ENCODE results near the gene NINJ2. TPM values are rescaled to one million over a fixed set of nuclear protein-coding genes. Genes with fewer than 3 reads are reported as not detected.
A peak's percentile ranks its signal among the peaks of the same experiment; 100 is the strongest.
"Not testable (repeated sequence)": the region's sequence is repeated elsewhere in the genome, so short reads cannot be mapped to it uniquely, and the experiment has no call there.

The NINJ2 gene, protein sequence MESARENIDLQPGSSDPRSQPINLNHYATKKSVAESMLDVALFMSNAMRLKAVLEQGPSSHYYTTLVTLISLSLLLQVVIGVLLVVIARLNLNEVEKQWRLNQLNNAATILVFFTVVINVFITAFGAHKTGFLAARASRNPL
- total RNA-seq: 1 to 10 TPM; 1.1 to 9.1 (median 2.0) TPM
- 1 to 10 TPM; 1.8 to 2.5 (median 2.0) TPM for polyA plus RNA-seq
- long read RNA-seq, donor 1, partial matches to known transcripts: 0 of 2 reads
- long read RNA-seq, donor 1, other reads (novel, unspliced or antisense): 0 of 2 reads
- long read RNA-seq, donor 2, partial matches to known transcripts: 0 of 1 reads
- long read RNA-seq, donor 2, other reads (novel, unspliced or antisense): 0 of 1 reads
- long read RNA-seq, donor 3: 0 reads
- long read RNA-seq, donor 4, partial matches to known transcripts: 0 of 2 reads
- long read RNA-seq, donor 4, other reads (novel, unspliced or antisense): 0 of 2 reads
- long read RNA-seq, donor 5, partial matches to known transcripts: 0 of 2 reads
- long read RNA-seq, donor 5, other reads (novel, unspliced or antisense): 0 of 2 reads
- long read RNA-seq, donor 6, partial matches to known transcripts: 0 of 3 reads
- long read RNA-seq, donor 6, other reads (novel, unspliced or antisense): 0 of 3 reads
- long read RNA-seq, donor 7, partial matches to known transcripts: 0 of 1 reads
- long read RNA-seq, donor 7, other reads (novel, unspliced or antisense): 0 of 1 reads
- long read RNA-seq, donor 8, partial matches to known transcripts: 0 of 1 reads
- long read RNA-seq, donor 8, other reads (novel, unspliced or antisense): 0 of 1 reads
- long read RNA-seq, donor 9: 0 reads
- long read RNA-seq, donor 10: 0 reads

DNA sequence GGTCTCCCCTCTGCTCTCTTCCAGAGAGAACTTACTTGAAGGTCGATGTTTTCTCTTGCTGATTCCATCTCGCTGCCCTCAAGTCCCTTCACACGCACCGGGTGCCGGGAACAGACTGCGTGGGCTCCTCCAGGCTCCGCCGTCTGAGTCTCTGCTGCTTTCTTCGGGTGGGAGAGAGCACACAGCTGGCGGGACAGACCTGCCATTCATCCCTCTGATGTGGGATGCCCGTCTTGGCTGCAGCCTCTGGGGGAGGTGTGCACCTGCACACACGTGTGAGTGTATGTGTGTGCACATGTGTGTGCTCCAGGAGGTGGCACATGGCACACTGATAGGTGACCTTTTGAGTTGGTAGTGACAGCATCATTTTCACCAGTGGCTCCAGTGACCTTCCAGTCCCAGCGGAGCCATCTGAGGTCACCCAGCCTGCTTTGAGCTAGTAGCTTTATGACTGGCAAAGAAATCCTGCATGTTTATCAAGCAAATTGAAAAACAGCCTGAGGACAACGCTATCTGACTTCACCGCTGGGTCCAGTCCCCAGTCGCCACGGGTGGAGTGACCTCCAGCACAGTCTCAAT lies at the start of gene NINJ2:
TSS of gene NINJ2 (minus strand) at position 153 of the 579 bp plus-strand sequence. CDS start at position 68, 85 bp downstream.
- DNase-seq: peak in 4 of 7 donors; percentile 43 to 64 (median 54)
- Histone ChIP-seq H3K27ac (peak within 1 kb of the TSS in 3 of 5 donors; percentile 23 to 38 (median 34)), H3K4me3 (peak within 1 kb of the TSS in 1 of 4 donors; percentile 14), H3K27me3 (no peaks in the 10 kb centered on the region), H3K4me1 (replicated peaks in 1 of 2) (peaks cover 9 to 11% of the 10 kb centered on the region in 2 donors), H3K9me3 (replicated peaks in 1 of 3) (no peaks in the 10 kb centered on the region), H3K36me3 (replicated peaks in 1 of 2) (no peaks in the 10 kb centered on the region)
- 54 to 62% (median 59%) methylated on average over 14 to 17 of the region's 17 CpGs for WGBS, 4 donors
- TF ChIP-seq POLR2A (IDR thresholded peaks at IDR 0.05): peak in 1 of 2 donors; percentile 23
- TF ChIP-seq, protein P1, sequence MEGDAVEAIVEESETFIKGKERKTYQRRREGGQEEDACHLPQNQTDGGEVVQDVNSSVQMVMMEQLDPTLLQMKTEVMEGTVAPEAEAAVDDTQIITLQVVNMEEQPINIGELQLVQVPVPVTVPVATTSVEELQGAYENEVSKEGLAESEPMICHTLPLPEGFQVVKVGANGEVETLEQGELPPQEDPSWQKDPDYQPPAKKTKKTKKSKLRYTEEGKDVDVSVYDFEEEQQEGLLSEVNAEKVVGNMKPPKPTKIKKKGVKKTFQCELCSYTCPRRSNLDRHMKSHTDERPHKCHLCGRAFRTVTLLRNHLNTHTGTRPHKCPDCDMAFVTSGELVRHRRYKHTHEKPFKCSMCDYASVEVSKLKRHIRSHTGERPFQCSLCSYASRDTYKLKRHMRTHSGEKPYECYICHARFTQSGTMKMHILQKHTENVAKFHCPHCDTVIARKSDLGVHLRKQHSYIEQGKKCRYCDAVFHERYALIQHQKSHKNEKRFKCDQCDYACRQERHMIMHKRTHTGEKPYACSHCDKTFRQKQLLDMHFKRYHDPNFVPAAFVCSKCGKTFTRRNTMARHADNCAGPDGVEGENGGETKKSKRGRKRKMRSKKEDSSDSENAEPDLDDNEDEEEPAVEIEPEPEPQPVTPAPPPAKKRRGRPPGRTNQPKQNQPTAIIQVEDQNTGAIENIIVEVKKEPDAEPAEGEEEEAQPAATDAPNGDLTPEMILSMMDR (IDR thresholded peaks at IDR 0.05): no peak
- intact Hi-C loops (cut with DNase I): no loop called here

DNA sequence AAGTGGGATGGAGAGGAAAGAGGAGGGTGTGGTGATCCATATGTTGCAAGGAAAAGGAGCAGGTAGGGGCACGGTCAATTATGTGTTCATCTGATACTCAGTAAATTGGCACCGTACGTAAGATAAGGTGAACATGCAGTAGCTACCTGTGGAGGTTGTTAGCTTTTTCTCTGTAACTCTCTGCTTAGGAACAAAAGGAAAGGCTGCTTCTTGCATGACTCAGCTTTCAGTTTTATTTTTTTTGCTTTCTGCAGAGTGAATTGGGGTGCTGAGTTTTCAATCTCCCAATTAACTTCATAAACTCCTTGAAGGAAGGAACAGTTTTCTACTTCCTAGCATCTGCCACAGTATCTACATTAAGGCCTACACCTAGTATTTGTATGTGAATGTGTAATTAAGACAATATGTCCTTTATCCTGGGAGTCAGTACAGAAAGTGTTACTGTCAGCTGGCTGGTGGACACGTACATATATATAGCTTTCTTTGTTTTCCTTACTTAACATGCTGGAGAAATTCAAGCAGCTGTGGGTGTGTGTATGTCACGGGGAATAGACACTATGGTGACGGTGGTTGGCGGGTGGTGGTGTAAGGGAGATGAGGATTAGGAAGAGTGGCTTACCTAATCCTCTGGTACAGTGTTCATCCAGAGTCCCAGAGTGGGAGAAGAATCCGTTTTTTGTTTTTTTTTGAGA lies 49.1 kb upstream of the NINJ2 start:
- no peaks in the 10 kb centered on the region for H3K36me3 ChIP-seq (replicated peaks in 1 of 2)
- 71 to 87% (median 77%) methylated on average over 7 to 8 of the region's 8 CpGs for WGBS, 4 donors
- TF ChIP-seq, protein P1 (IDR thresholded peaks at IDR 0.05): no peak
- TF ChIP-seq POLR2A (IDR thresholded peaks at IDR 0.05): no peak
- no peak overlapping the region for H3K4me3 ChIP-seq
- H3K27me3 ChIP-seq: no peaks in the 10 kb centered on the region
- DNase-seq: no peak
- H3K27ac ChIP-seq: no peak overlapping the region
- H3K9me3 ChIP-seq (replicated peaks in 1 of 3): no peaks in the 10 kb centered on the region
- no peaks in the 10 kb centered on the region for H3K4me1 ChIP-seq (replicated peaks in 1 of 2)
- intact Hi-C loops (cut with DNase I): no loop called here

GRCh38 chr12:709455-710020 lies 46.3 kb upstream of the NINJ2 start:
- no peak for DNase-seq
- Histone ChIP-seq H3K27ac (no peak overlapping the region), H3K4me3 (no peak overlapping the region), H3K4me1 (replicated peaks in 1 of 2) (no peaks in the 10 kb centered on the region), H3K27me3 (no peaks in the 10 kb centered on the region), H3K36me3 (replicated peaks in 1 of 2) (no peaks in the 10 kb centered on the region), H3K9me3 (replicated peaks in 1 of 3) (no peaks in the 10 kb centered on the region)
- TF ChIP-seq, protein P1 (IDR thresholded peaks at IDR 0.05): no peak
- no peak for TF ChIP-seq POLR2A (IDR thresholded peaks at IDR 0.05)
- intact Hi-C loops (cut with DNase I): no loop called here
- WGBS, 4 donors: 81 to 87% (median 86%) methylated on average over 7 of the region's 7 CpGs

GRCh38 chr12:708084-708483 lies 44.8 kb upstream of the NINJ2 start:
- H3K27ac ChIP-seq; intact Hi-C loops (cut with DNase I); H3K36me3 ChIP-seq (replicated peaks in 1 of 2); H3K4me1 ChIP-seq (replicated peaks in 1 of 2); DNase-seq; H3K9me3 ChIP-seq (replicated peaks in 1 of 3); H3K4me3 ChIP-seq; H3K27me3 ChIP-seq: not testable (repeated sequence)
- 35 to 93% (median 76%) methylated on average over 2 to 3 of the region's 3 CpGs for WGBS, 4 donors
